ENCODE measurements around the gene ZNF629.

DNA sequence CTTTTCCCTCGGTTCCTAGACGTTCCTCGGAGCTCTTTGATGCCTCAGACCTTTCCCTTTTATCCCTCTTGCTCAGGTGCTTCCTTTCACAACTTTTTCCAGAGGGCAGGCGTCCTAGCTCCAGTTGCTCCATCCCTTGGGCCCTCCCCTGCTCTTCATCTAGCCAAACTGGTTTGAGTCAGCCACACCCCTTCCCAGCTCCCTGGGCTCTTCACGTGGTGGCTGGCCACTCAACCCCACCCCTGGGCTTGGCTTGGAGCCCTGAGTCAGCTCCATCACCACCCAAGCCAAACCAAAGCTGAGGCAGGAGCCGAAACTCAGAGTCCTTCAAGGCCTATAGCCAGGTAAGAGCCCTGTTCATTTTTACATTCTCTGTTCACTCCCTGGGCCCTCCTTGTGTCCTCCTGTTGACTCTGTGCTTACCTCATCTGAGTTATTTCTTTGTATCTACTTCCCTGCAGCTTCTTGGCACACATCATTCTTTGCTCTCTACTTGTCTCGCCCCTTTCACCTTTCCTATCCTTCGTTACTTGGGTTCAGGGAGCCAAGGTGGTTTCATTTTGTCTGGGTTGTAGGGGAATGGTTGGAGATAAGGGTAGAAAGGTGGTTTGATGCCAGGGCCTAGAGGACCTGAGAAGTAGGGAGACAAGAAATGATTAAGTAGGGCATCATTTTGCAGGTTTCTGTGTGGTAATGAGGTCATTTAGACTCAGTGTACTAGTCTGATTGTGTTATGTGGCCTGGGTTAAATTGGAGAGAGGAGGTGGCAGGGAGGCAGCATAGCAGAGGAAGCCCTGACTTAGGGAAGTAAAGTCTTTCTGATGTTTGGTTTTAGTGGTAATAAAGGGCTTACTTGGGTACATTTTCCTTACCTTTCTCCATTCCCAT, 46.4 kb downstream of the ZNF629 start:
- TF ChIP-seq, protein P1, sequence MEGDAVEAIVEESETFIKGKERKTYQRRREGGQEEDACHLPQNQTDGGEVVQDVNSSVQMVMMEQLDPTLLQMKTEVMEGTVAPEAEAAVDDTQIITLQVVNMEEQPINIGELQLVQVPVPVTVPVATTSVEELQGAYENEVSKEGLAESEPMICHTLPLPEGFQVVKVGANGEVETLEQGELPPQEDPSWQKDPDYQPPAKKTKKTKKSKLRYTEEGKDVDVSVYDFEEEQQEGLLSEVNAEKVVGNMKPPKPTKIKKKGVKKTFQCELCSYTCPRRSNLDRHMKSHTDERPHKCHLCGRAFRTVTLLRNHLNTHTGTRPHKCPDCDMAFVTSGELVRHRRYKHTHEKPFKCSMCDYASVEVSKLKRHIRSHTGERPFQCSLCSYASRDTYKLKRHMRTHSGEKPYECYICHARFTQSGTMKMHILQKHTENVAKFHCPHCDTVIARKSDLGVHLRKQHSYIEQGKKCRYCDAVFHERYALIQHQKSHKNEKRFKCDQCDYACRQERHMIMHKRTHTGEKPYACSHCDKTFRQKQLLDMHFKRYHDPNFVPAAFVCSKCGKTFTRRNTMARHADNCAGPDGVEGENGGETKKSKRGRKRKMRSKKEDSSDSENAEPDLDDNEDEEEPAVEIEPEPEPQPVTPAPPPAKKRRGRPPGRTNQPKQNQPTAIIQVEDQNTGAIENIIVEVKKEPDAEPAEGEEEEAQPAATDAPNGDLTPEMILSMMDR (conservative IDR thresholded peaks at IDR 0.05; ENCODE audit: low read depth, low read length) = no peak
- no peak for TF ChIP-seq EZH2 (IDR thresholded peaks at IDR 0.05; ENCODE audit: borderline replicate concordance, low read depth, low read length, poor library complexity, severe bottlenecking)

Measured in A673 (cell line).